ENCODE measurements around the gene SIRT2. TPM values are rescaled to one million over a fixed set of nuclear protein-coding genes. Genes with fewer than 3 reads are reported as not detected.
A peak's percentile ranks its signal among the peaks of the same experiment; 100 is the strongest.

Gene SIRT2
- total RNA-seq, 3 donors from 2014 or later: 61.8 to 92.3 (median 88.2) TPM

- Histone ChIP-seq H3K4me1 (peaks cover 0 to 6% of the 10 kb centered on the region in 2 donors), H3K9me3 (no peaks in the 10 kb centered on the region), H3K36me3 (peaks cover 4% of the 10 kb centered on the region), H3K27ac (no peak overlapping the region), H3K4me3 (no peak overlapping the region), H3K27me3 (no peaks in the 10 kb centered on the region)
- no peak for DNase-seq (ENCODE audit: low spot score in 2 of 2)
- TF ChIP-seq CTCF (IDR thresholded peaks at IDR 0.05): no peak
- no peak for TF ChIP-seq POLR2A (IDR thresholded peaks at IDR 0.05)
- TF ChIP-seq POLR2AphosphoS5 (IDR thresholded peaks at IDR 0.05): no peak
- intact Hi-C loops (cut with DNase I; ENCODE audit: low total_unique reads): no loop called here
Measured at GRCh38 chr19:38904581-38905539, 5.4 kb upstream of the SIRT2 start.

DNA sequence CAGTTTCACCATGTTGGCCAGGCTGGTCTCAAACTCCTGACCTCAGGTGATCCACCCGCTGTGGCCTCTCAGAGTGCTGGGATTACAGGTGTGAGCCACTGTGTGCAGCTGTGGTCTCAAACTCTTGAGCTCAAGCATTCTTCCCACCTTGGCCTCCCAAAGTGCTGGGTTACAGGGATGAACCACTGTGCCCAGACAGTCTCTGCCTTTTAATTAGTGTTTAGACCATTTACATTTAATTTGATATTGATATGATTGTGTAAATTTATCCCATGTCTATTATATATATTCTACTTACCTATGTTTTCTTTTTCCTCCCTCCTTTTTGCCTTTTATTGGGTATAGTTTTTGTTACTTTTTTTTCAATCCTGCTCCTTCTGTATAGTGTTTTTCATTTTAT, 2.3 kb upstream of the SIRT2 start:
- no peak for DNase-seq (ENCODE audit: low spot score in 2 of 2)

DNA sequence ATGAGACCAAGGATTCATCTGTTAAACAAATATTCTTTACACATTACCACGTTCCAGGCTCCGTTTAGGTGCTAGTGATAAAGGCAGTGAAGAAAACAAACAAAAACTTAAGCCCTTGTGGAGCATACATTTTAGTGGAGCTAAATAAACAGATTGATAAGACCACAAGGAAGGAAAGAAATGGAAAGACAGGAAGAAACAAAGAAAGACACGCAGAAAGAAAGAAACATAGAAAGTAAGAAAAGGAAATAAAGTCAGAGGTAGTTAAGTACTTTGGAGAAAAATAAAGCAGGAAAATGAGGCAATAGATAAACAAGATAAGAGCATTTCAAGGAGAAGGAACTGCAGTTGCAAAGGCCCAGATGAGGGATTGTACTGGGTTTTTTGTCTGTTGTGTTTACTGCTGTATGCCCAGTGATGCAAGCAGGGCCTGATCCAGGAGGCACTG, 1.3 kb upstream of the SIRT2 start:
- peak overlapping the region; percentile 67 to 94 (median 91) for H3K4me3 ChIP-seq
- intact Hi-C loops (cut with DNase I; ENCODE audit: low total_unique reads): no loop called here
- H3K27me3 ChIP-seq: no peaks in the 10 kb centered on the region
- peaks cover 0 to 6% of the 10 kb centered on the region in 2 donors for H3K4me1 ChIP-seq
- no peak for DNase-seq (ENCODE audit: low spot score in 2 of 2)
- no peaks in the 10 kb centered on the region for H3K9me3 ChIP-seq
- peaks cover 4% of the 10 kb centered on the region for H3K36me3 ChIP-seq
- peak overlapping the region in 1 of 2 donors; percentile 92 for H3K27ac ChIP-seq
- no peak for TF ChIP-seq POLR2AphosphoS5 (IDR thresholded peaks at IDR 0.05)
- TF ChIP-seq POLR2A (IDR thresholded peaks at IDR 0.05): no peak
- TF ChIP-seq CTCF (IDR thresholded peaks at IDR 0.05): no peak

More for the DNA sequence above, 2.3 kb upstream of the SIRT2 start:
- intact Hi-C loops (cut with DNase I; ENCODE audit: low total_unique reads): no loop called here
- H3K27ac ChIP-seq: no peak overlapping the region
- H3K4me1 ChIP-seq: peaks cover 0 to 6% of the 10 kb centered on the region in 2 donors
- H3K36me3 ChIP-seq: peaks cover 4% of the 10 kb centered on the region
- TF ChIP-seq POLR2A (IDR thresholded peaks at IDR 0.05) (no peak), CTCF (IDR thresholded peaks at IDR 0.05) (no peak), POLR2AphosphoS5 (IDR thresholded peaks at IDR 0.05) (no peak)
- no peaks in the 10 kb centered on the region for H3K27me3 ChIP-seq
- no peak overlapping the region for H3K4me3 ChIP-seq
- no peaks in the 10 kb centered on the region for H3K9me3 ChIP-seq

DNA sequence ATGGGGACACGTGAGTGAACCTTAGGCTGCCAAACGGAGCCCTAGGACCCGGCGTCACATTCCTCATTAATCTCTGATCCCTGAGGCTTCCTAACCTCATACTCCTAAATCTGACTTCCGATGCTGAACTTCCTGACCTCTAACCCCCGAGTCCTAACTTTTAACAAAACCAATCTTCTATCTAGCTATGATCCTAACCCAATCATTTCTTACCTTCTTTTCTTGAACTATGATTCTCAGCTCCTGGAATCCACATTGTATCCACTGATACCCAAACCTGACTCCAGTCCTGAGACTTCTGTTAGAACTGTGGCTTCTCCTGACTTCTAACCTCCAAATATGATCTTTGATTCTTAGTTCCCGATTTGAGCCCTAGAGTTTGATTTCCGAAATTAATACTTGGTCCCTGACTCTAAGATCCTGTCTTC, 798 bp upstream of the SIRT2 start:
- intact Hi-C loops (cut with DNase I; ENCODE audit: low total_unique reads): no loop called here
- no peaks in the 10 kb centered on the region for H3K9me3 ChIP-seq
- peaks cover 0 to 6% of the 10 kb centered on the region in 2 donors for H3K4me1 ChIP-seq
- H3K27me3 ChIP-seq: no peaks in the 10 kb centered on the region
- DNase-seq (ENCODE audit: low spot score in 2 of 2): no peak
- peak overlapping the region; percentile 67 to 94 (median 91) for H3K4me3 ChIP-seq
- H3K36me3 ChIP-seq: peaks cover under 1% of the 10 kb centered on the region
- TF ChIP-seq CTCF (IDR thresholded peaks at IDR 0.05): no peak
- H3K27ac ChIP-seq: peak overlapping the region; percentile 92 to 94

All from breast epithelium (tissue), 4 donors.